GM23248 (cell line): ENCODE results near the gene RAB44. TPM values are rescaled to one million over a fixed set of nuclear protein-coding genes. Genes with fewer than 3 reads are reported as not detected.

Source experiments
- DNase-seq: peaks from one replicate; pipeline ENCODE4 v3.0.0-alpha.2; 2015
- H2AFZ ChIP-seq: fragments of 200-600 bp; sonication (generic); 2 replicates; pipeline ENCODE4 v1.6.1; 2016; ENCODE audit warnings: antibody characterized with exemption
- H3F3A ChIP-seq: fragments of 200-600 bp; sonication (generic); 2 replicates; pipeline ENCODE4 v1.6.1; 2016; ENCODE audit warnings: mild to moderate bottlenecking, antibody characterized with exemption, mixed run types; ENCODE audit not compliant: insufficient read depth
- H3K27ac ChIP-seq: fragments of 200-600 bp; sonication (generic); 2 replicates; pipeline ENCODE4 v1.5.1; 2016; ENCODE audit warnings: mild to moderate bottlenecking
- H3K27me3 ChIP-seq: fragments of 200-600 bp; sonication (generic); replicated peaks from 2 replicates; pipeline ENCODE4 v1.6.1; 2016; ENCODE audit warnings: mild to moderate bottlenecking; ENCODE audit not compliant: insufficient read depth
- H3K36me3 ChIP-seq: fragments of 200-600 bp; sonication (generic); 2 replicates; pipeline ENCODE4 v1.6.1; 2016; ENCODE audit warnings: low read depth, mild to moderate bottlenecking
- H3K4me1 ChIP-seq: fragments of 200-600 bp; sonication (generic); 2 replicates; pipeline ENCODE4 v1.6.1; 2016; ENCODE audit warnings: mild to moderate bottlenecking; ENCODE audit not compliant: insufficient read depth
- H3K4me2 ChIP-seq: fragments of 200-600 bp; sonication (generic); one replicate; pipeline ENCODE4 v1.6.1; 2016; ENCODE audit warnings: mild to moderate bottlenecking; ENCODE audit not compliant: unreplicated experiment
- H3K4me3 ChIP-seq: fragments of 200-600 bp; sonication (generic); 2 replicates; pipeline ENCODE4 v1.5.1; 2016; ENCODE audit warnings: mild to moderate bottlenecking
- H3K79me2 ChIP-seq: fragments of 200-600 bp; sonication (generic); 2 replicates; pipeline ENCODE4 v1.6.1; 2016; ENCODE audit warnings: mild to moderate bottlenecking; ENCODE audit not compliant: insufficient read depth
- H3K9ac ChIP-seq: fragments of 200-600 bp; sonication (generic); 2 replicates; pipeline ENCODE4 v1.6.1; 2016; ENCODE audit warnings: mild to moderate bottlenecking
- H3K9me2 ChIP-seq: fragments of 200-600 bp; sonication (generic); 2 replicates; pipeline ENCODE4 v1.6.1; 2016; ENCODE audit warnings: mixed run types, mild to moderate bottlenecking, moderate library complexity; ENCODE audit not compliant: insufficient read depth
- H3K9me3 ChIP-seq: fragments of 200-600 bp; sonication (generic); one replicate; pipeline ENCODE4 v1.6.1; 2017; ENCODE audit warnings: low read depth
- H4K20me1 ChIP-seq: fragments of 200-600 bp; sonication (generic); 2 replicates; pipeline ENCODE4 v1.6.0; 2016; ENCODE audit not compliant: insufficient read depth
- EZH2 ChIP-seq: fragments of 200-600 bp; sonication (generic); IDR thresholded peaks from 2 replicates; pipeline ENCODE4 v1.6.1; 2018; ENCODE audit warnings: antibody characterized with exemption, mild to moderate bottlenecking; ENCODE audit not compliant: insufficient read depth, poor library complexity, severe bottlenecking
- EZH2phosphoT487 ChIP-seq: fragments of 200-600 bp; sonication (generic); IDR thresholded peaks from 2 replicates; pipeline ENCODE4 v1.6.1; 2018; ENCODE audit warnings: antibody characterized with exemption, moderate library complexity, mild to moderate bottlenecking, low read depth; ENCODE audit not compliant: insufficient read depth
- WGBS, 2 experiments: methylation state at CpG; one replicate each; pipeline ENCODE4 v1.1.6; 2015 to 2017; ENCODE audit warnings: low lambda C conversion rate in 2 of 2, low coverage in 1 of 2; ENCODE audit errors: missing lambda C conversion rate in 2 of 2; 5-methylcytosine and 5-hydroxymethylcytosine counted together
- in situ Hi-C: fragments of 300-500 bp; cut with MboI; formaldehyde crosslinking; loops from 2 replicates; pipeline ENCODE4 v1.15.0; 2020
- polyA plus RNA-seq: library from polyadenylated mRNA; unstranded; fragments of >200 nt; fragmentation: Nextera tagmentation; extraction: Ambion mirVana; gene quantifications from 2 replicates; pipeline ENCODE4 v1.2.1, GENCODE V29; 2016
- total RNA-seq: library from RNA; depleted of rRNA; stranded (reverse); fragments of >200 nt; shearing (Covaris generic); gene quantifications from 2 replicates; pipeline ENCODE4 v1.2.3, GENCODE V29; 2014

Gene RAB44
- total and polyA plus RNA-seq, 2 experiments from 2014 or later, result not detected

GRCh38 chr6:36676141-36677058 lies 21.2 kb upstream of the RAB44 start:
- in situ Hi-C loops, result no loop called here
- peak; percentile 60 for DNase-seq

DNA sequence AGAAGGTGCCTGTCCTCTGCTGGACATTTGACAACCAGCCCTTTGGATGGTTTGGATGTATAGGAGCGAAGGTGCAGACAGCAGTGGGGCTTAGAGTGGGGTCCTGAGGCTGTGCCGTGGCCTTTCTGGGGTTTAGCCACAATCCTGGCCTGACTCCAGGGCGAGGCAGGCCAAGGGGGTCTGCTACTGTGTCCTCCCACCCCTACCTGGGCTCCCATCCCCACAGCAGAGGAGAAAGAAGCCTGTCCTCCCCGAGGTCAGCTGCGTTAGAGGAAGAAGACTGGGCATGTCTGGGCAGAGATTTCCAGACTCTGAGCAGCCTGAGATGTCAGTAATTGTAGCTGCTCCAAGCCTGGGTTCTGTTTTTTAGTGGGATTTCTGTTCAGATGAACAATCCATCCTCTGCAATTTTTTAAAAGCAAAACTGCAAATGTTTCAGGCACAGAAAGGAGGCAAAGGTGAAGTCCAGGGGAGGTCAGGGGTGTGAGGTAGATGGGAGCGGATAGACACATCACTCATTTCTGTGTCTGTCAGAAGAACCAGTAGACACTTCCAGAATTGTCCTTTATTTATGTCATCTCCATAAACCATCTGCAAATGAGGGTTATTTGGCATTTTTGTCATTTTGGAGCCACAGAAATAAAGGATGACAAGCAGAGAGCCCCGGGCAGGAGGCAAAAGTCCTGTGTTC lies 20.4 kb upstream of the RAB44 start:
- in situ Hi-C loops, result no loop called here
- H3F3A ChIP-seq, result peaks cover 39% of the 10 kb centered on the region
- H3K4me2 ChIP-seq, result peak overlapping the region; percentile 83
- no peaks in the 10 kb centered on the region for H3K9me3 ChIP-seq
- peaks cover 33% of the 10 kb centered on the region for H3K79me2 ChIP-seq
- peak overlapping the region; percentile 54 for H2AFZ ChIP-seq
- TF ChIP-seq EZH2 (no peak), EZH2phosphoT487 (no peak)
- peak overlapping the region; percentile 98 for H3K9ac ChIP-seq
- H3K4me1 ChIP-seq, result peaks cover 40% of the 10 kb centered on the region
- H3K9me2 ChIP-seq, result no peaks in the 10 kb centered on the region
- H3K27me3 ChIP-seq, result no peaks in the 10 kb centered on the region
- H3K27ac ChIP-seq, result peak overlapping the region; percentile 96
- H3K36me3 ChIP-seq, result peaks cover 10% of the 10 kb centered on the region
- DNase-seq, result peak; percentile 51
- H4K20me1 ChIP-seq, result peaks cover 10% of the 10 kb centered on the region; the same call in 1 of the 2 replicates
- peak overlapping the region; percentile 94 for H3K4me3 ChIP-seq
- 46% methylated on average over 7 of the region's 7 CpGs for WGBS, 2 experiments

More at GRCh38 chr6:36676141-36677058, 21.2 kb upstream of the RAB44 start:
- Histone ChIP-seq H3K27me3 (no peaks in the 10 kb centered on the region), H2AFZ (peak overlapping the region; percentile 77), H3K79me2 (peaks cover 24% of the 10 kb centered on the region), H3K4me3 (peak overlapping the region; percentile 94; the same call in 1 of the 2 replicates), H3K9me2 (no peaks in the 10 kb centered on the region), H3K9me3 (no peaks in the 10 kb centered on the region), H3K27ac (peak overlapping the region; percentile 96), H3K9ac (peak overlapping the region; percentile 98), H3F3A (peaks cover 31% of the 10 kb centered on the region), H4K20me1 (0 out of 2 replicates have a peak, but pooled peaks cover 5% of the 10 kb centered on the region), H3K4me2 (peak overlapping the region; percentile 83), H3K4me1 (peaks cover 32% of the 10 kb centered on the region), H3K36me3 (peaks cover 4% of the 10 kb centered on the region; the same call in 1 of the 2 replicates)
- TF ChIP-seq EZH2, result no peak
- no peak for TF ChIP-seq EZH2phosphoT487
- 78 to 80% methylated on average over 4 of the region's 4 CpGs for WGBS, 2 experiments

GRCh38 chr6:36677753-36678487 lies 19.7 kb upstream of the RAB44 start:
- Histone ChIP-seq H3K9ac (peak overlapping the region; percentile 98), H3K9me3 (no peaks in the 10 kb centered on the region), H3K27ac (peak overlapping the region; percentile 96), H2AFZ (peak overlapping the region; percentile 54; the same call in 1 of the 2 replicates), H3K36me3 (peaks cover 11% of the 10 kb centered on the region), H3F3A (peaks cover 47% of the 10 kb centered on the region), H3K27me3 (no peaks in the 10 kb centered on the region), H3K4me2 (peak overlapping the region; percentile 83), H4K20me1 (peaks cover 17% of the 10 kb centered on the region; the same call in 1 of the 2 replicates), H3K4me3 (peak overlapping the region; percentile 94), H3K4me1 (peaks cover 47% of the 10 kb centered on the region), H3K79me2 (peaks cover 40% of the 10 kb centered on the region), H3K9me2 (no peaks in the 10 kb centered on the region)
- TF ChIP-seq EZH2phosphoT487 (no peak), EZH2 (no peak)
- in situ Hi-C loops, result no loop called here
- 6 to 10% methylated on average over 10 of the region's 10 CpGs for WGBS, 2 experiments
- peak; percentile 45 for DNase-seq
